MCF 10A (cell line): ENCODE results near the gene ZKSCAN5. TPM values are rescaled to one million over a fixed set of nuclear protein-coding genes. Genes with fewer than 3 reads are reported as not detected.
"Not testable (repeated sequence)": the region's sequence is repeated elsewhere in the genome, so short reads cannot be mapped to it uniquely, and the experiment has no call there.

ENCODE experiments used
- BruUV-seq: library from RNA; stranded (reverse); fragments of 400-500 nt; replicated peaks from 2 replicates; lab custom pipeline; 2021; lab: Mats Ljungman, UMichigan
- CTCF ChIA-PET: fragments of 300-600 bp; sonication (Branson Sonifier 250); formaldehyde crosslinking; extraction: SDS; loops from one replicate; lab custom pipeline; 2021; ENCODE audit warnings: antibody characterized with exemption, inconsistent platforms; lab: Yijun Ruan, JAX
- POLR2A ChIA-PET: fragments of 300-600, 350-650 bp; sonication (Branson Sonifier 250); formaldehyde crosslinking; extraction: SDS; loops from one replicate; lab custom pipeline; 2020; ENCODE audit warnings: antibody characterized with exemption, inconsistent platforms; lab: Yijun Ruan, JAX
- DNase-seq: peaks from one replicate; pipeline ENCODE4 v3.0.0-alpha.2; 2018; ENCODE audit not compliant: unreplicated experiment
- H3K27ac Mint-ChIP-seq: one replicate; pipeline ENCODE4 v1.8.0; 2022; ENCODE audit warnings: mild to moderate bottlenecking, low read depth, mixed read lengths; ENCODE audit not compliant: unreplicated experiment
- H3K27me3 Mint-ChIP-seq: one replicate; pipeline ENCODE4 v1.8.0; 2022; ENCODE audit warnings: mixed read lengths; ENCODE audit not compliant: insufficient read depth, unreplicated experiment
- H3K36me3 Mint-ChIP-seq: one replicate; pipeline ENCODE4 v1.8.0; 2022; ENCODE audit warnings: mild to moderate bottlenecking, moderate library complexity, mixed read lengths; ENCODE audit not compliant: insufficient read depth, unreplicated experiment
- H3K4me1 Mint-ChIP-seq: one replicate; pipeline ENCODE4 v1.8.0; 2022; ENCODE audit warnings: mixed read lengths; ENCODE audit not compliant: insufficient read depth, unreplicated experiment
- H3K4me3 Mint-ChIP-seq: one replicate; pipeline ENCODE4 v1.8.0; 2022; ENCODE audit warnings: mild to moderate bottlenecking, moderate library complexity, mixed read lengths; ENCODE audit not compliant: unreplicated experiment
- H3K9me3 Mint-ChIP-seq: one replicate; pipeline ENCODE4 v1.8.0; 2022; ENCODE audit warnings: mixed read lengths; ENCODE audit not compliant: unreplicated experiment
- CTCF ChIP-seq: fragments of 200-600 bp; IDR thresholded peaks from one replicate; pipeline ENCODE4 v1.8.0; 2022; ENCODE audit warnings: antibody characterized with exemption, mild to moderate bottlenecking; ENCODE audit not compliant: unreplicated experiment
- intact Hi-C: fragments of 100-400 bp; cut with micrococcal nuclease; formaldehyde crosslinking; loops from 2 replicates; pipeline ENCODE4 v1.14.1; 2022
- total RNA-seq: library from RNA; stranded (reverse); gene quantifications from 2 replicates; pipeline ENCODE4 v1.2.3, GENCODE V29; 2022

ZKSCAN5 gene
- total RNA-seq, 1 experiment from 2014 or later, result 13.6 TPM

- DNase-seq, result no peak
- H3K4me3 Mint-ChIP-seq, result no peak overlapping the region
- intact Hi-C loops, result no loop called here
- POLR2A ChIA-PET, result interaction anchor here (0.6 to 1.3 kb wide), 2 partner anchors 19 to 467 kb away, joined by 3 read pairs; no protein-coding TSS in a partner anchor
- no peaks in the 10 kb centered on the region for H3K27me3 Mint-ChIP-seq
- H3K4me1 Mint-ChIP-seq, result no peaks in the 10 kb centered on the region
- BruUV-seq, result no TSS peak
- peaks cover under 1% of the 10 kb centered on the region for H3K36me3 Mint-ChIP-seq
- CTCF ChIA-PET, result interaction anchor here (0.5 kb wide), 1 partner anchor 61 kb away, joined by 3 read pairs; no protein-coding TSS in a partner anchor
- H3K27ac Mint-ChIP-seq, result no peak overlapping the region
- TF ChIP-seq CTCF, result no peak
- H3K9me3 Mint-ChIP-seq, result no peaks in the 10 kb centered on the region
Observed at GRCh38 chr7:99579956-99580777, 75.7 kb downstream of the ZKSCAN5 start.

- H3K27me3 Mint-ChIP-seq, DNase-seq, H3K4me1 Mint-ChIP-seq, intact Hi-C loops, H3K4me3 Mint-ChIP-seq, BruUV-seq, H3K36me3 Mint-ChIP-seq, H3K9me3 Mint-ChIP-seq, H3K27ac Mint-ChIP-seq: not testable (repeated sequence)
- POLR2A ChIA-PET, result interaction anchor here (0.6 to 1.3 kb wide), 2 partner anchors 20 to 466 kb away, joined by 3 read pairs; no protein-coding TSS in a partner anchor
- CTCF ChIA-PET, result interaction anchor here (0.5 kb wide), 1 partner anchor 60 kb away, joined by 3 read pairs; no protein-coding TSS in a partner anchor
Observed at GRCh38 chr7:99580778-99581332, 76.4 kb downstream of the ZKSCAN5 start.

Other genes with a start within 250 kb of the ZKSCAN5 start
- gene MYH16, start 231.8 kb upstream of the ZKSCAN5 start, total RNA-seq, result 0.33 TPM in 1 of 2 replicates, not detected in the other
- gene ARPC1A, start 178.8 kb upstream of the ZKSCAN5 start, total RNA-seq, result 149 and 180 TPM in 2 replicates
- gene ARPC1B, start 129.9 kb upstream of the ZKSCAN5 start, total RNA-seq, result 174 and 192 TPM in 2 replicates
- 155 and 200 TPM in 2 replicates for gene PDAP1, start 96.1 kb upstream of the ZKSCAN5 start, total RNA-seq
- gene BUD31, start 95.7 kb upstream of the ZKSCAN5 start, total RNA-seq, result 224 and 262 TPM in 2 replicates
- 4.9 and 8.6 TPM in 2 replicates for gene PTCD1, start 65.9 kb upstream of the ZKSCAN5 start, total RNA-seq
- gene CPSF4, start 65.7 kb upstream of the ZKSCAN5 start, total RNA-seq, result 49.5 and 62.6 TPM in 2 replicates
- 417 and 442 TPM in 2 replicates for gene ATP5MF, start 38.5 kb upstream of the ZKSCAN5 start, total RNA-seq
- 15.0 and 19.9 TPM in 2 replicates for gene ZNF789, start 31.8 kb upstream of the ZKSCAN5 start, total RNA-seq
- 17.4 and 20.6 TPM in 2 replicates for gene ZNF394, start 4.4 kb upstream of the ZKSCAN5 start, total RNA-seq
- 6.1 and 7.4 TPM in 2 replicates for gene FAM200A, start 47.5 kb downstream of the ZKSCAN5 start, total RNA-seq
- 85.2 and 89.9 TPM in 2 replicates for gene ZNF655, start 54.0 kb downstream of the ZKSCAN5 start, total RNA-seq
- gene TMEM225B, start 93.6 kb downstream of the ZKSCAN5 start, total RNA-seq, result 0.70 and 0.96 TPM in 2 replicates
- gene ZSCAN25, start 112.3 kb downstream of the ZKSCAN5 start, total RNA-seq, result 17.6 and 20.9 TPM in 2 replicates
- gene CYP3A5, start 175.3 kb downstream of the ZKSCAN5 start, total RNA-seq, result 0.58 and 0.83 TPM in 2 replicates
- gene CYP3A7, start 230.5 kb downstream of the ZKSCAN5 start, total RNA-seq, result not detected in 2 replicates